ENCODE results near the gene CBFA2T3.

GRCh38 chr16:88869673-88869980, 107.4 kb downstream of the CBFA2T3 start:
- TF ChIP-seq CTCF (IDR thresholded peaks at IDR 0.05) (no peak), POLR2AphosphoS5 (IDR thresholded peaks at IDR 0.05) (no peak), POLR2A (IDR thresholded peaks at IDR 0.05) (no peak), EP300 (IDR thresholded peaks at IDR 0.05) (no peak)

Data from gastroesophageal sphincter (tissue), 3 donors.